Loucy (cell line): ENCODE results near the gene CIBAR2.

Experiments used
- EZH2phosphoT487 ChIP-seq: fragments of 200-600 bp; IDR thresholded peaks from 2 replicates; pipeline ENCODE4 v1.6.1; 2018; ENCODE audit warnings: antibody characterized with exemption, mild to moderate bottlenecking, moderate library complexity, borderline replicate concordance
- TF ChIP-seq, protein P1 (sequence below): fragments of 200-600 bp; sonication (generic); conservative IDR thresholded peaks from 2 replicates; pipeline ENCODE4 v1.5.1; 2014; ENCODE audit warnings: mild to moderate bottlenecking, antibody characterized with exemption, low read length

DNA sequence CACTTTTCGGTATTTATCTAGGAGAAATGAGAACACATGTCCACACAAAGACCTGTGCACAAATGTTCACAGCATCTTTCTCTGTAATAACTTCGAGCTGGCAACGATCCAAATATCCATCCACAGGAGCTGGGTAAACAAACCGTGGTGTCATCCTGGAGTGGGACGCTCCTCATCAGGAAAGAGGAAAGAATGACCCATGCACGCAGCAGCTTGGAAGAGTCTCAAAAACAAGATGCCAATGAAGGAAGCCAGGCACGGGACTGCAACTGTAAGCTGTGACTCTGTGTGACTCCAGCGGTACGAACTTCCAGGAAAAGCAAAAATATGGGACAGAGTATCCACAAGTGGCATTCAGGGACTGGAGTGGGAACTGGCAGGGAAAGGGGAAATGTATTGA lies 36.7 kb upstream of the CIBAR2 start:
- TF ChIP-seq, protein P1, sequence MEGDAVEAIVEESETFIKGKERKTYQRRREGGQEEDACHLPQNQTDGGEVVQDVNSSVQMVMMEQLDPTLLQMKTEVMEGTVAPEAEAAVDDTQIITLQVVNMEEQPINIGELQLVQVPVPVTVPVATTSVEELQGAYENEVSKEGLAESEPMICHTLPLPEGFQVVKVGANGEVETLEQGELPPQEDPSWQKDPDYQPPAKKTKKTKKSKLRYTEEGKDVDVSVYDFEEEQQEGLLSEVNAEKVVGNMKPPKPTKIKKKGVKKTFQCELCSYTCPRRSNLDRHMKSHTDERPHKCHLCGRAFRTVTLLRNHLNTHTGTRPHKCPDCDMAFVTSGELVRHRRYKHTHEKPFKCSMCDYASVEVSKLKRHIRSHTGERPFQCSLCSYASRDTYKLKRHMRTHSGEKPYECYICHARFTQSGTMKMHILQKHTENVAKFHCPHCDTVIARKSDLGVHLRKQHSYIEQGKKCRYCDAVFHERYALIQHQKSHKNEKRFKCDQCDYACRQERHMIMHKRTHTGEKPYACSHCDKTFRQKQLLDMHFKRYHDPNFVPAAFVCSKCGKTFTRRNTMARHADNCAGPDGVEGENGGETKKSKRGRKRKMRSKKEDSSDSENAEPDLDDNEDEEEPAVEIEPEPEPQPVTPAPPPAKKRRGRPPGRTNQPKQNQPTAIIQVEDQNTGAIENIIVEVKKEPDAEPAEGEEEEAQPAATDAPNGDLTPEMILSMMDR = no peak
- no peak for TF ChIP-seq EZH2phosphoT487
